Endothelial cell of umbilical vein (primary cell): ENCODE results near the gene TMEM250. TPM values are rescaled to one million over a fixed set of nuclear protein-coding genes. Genes with fewer than 3 reads are reported as not detected.

Source experiments
- BruUV-seq: library from RNA; stranded (reverse); fragments of 400-500 nt; replicated peaks from 2 replicates; lab custom pipeline; 2021; lab: Mats Ljungman, UMichigan
- CTCF ChIA-PET: fragments of 300-600, 350-600 bp; sonication (Branson Sonifier 250); formaldehyde crosslinking; loops from one replicate; lab custom pipeline; 2021; ENCODE audit warnings: antibody characterized with exemption, inconsistent platforms; lab: Charles Lee
- POLR2A ChIA-PET: fragments of 300-600, 350-600 bp; sonication (Branson Sonifier 250); formaldehyde crosslinking; loops from one replicate; lab custom pipeline; 2021; ENCODE audit warnings: antibody characterized with exemption, inconsistent platforms; lab: Charles Lee
- DNase-seq: peaks from one replicate; pipeline ENCODE4 v3.0.0-alpha.2; 2011; ENCODE audit warnings: low read depth, low spot score
- FAIRE-seq: peaks from 2 replicates; lab custom pipeline; 2011; peaks lifted over from hg19 to GRCh38; lab: Jason Lieb, UNC
- H2AFZ ChIP-seq: 2 replicates; pipeline ENCODE4 v1.6.0; 2012; ENCODE audit warnings: low read depth, low read length, control low read depth, inconsistent platforms
- H3K27ac ChIP-seq: 2 replicates; pipeline ENCODE4 v1.5.1; 2011; ENCODE audit warnings: low read depth, mild to moderate bottlenecking, control low read depth, low read length, moderate library complexity; ENCODE audit not compliant: insufficient read depth
- H3K27me3 ChIP-seq, 2 experiments: 2 replicates each; pipeline versions ENCODE4 v1.6.0 to v1.6.1; 2011; ENCODE audit warnings: low read length in 2 of 2, mixed read lengths in 1 of 2; ENCODE audit not compliant: control insufficient read depth in 2 of 2, insufficient read depth in 2 of 2
- H3K36me3 ChIP-seq, 2 experiments: 2 replicates in 1 of 2; 3 replicates in 1 of 2; pipeline ENCODE4 v1.5.1; 2011; ENCODE audit warnings: low read length in 2 of 2, mild to moderate bottlenecking in 1 of 2, moderate library complexity in 1 of 2; ENCODE audit not compliant: control insufficient read depth in 2 of 2, insufficient read depth in 2 of 2; ENCODE audit errors: extremely low read depth in 1 of 2
- H3K4me1 ChIP-seq: 3 replicates; pipeline ENCODE4 v1.5.1; 2011; ENCODE audit warnings: mild to moderate bottlenecking, low read length; ENCODE audit not compliant: control insufficient read depth, insufficient read depth; ENCODE audit errors: extremely low read depth
- H3K4me2 ChIP-seq: 2 replicates; pipeline ENCODE4 v1.6.1; 2011; ENCODE audit warnings: low read length, control low read depth, mixed read lengths; ENCODE audit not compliant: insufficient read depth
- H3K4me3 ChIP-seq, 3 experiments: fragments of 200-600 bp in 1 of 3; sonication (generic), shearing (Covaris generic) in 1 of 3; replicated peaks in 1 of 3; 2 replicates each; pipeline ENCODE4 v1.5.1; 2011 to 2016; ENCODE audit warnings: control low read depth in 3 of 3, low read length in 3 of 3, mild to moderate bottlenecking in 2 of 3, inconsistent platforms in 1 of 3, low read depth in 1 of 3, moderate library complexity in 1 of 3; ENCODE audit not compliant: insufficient read depth in 1 of 3
- H3K79me2 ChIP-seq: 2 replicates; pipeline ENCODE4 v1.6.0; 2012; ENCODE audit warnings: low read length, inconsistent platforms; ENCODE audit not compliant: control insufficient read depth, insufficient read depth
- H3K9ac ChIP-seq: replicated peaks from 2 replicates; pipeline ENCODE3; 2011; ENCODE audit warnings: low read length, control low read depth; ENCODE audit not compliant: insufficient read depth; ENCODE audit errors: extremely low read depth
- H3K9me1 ChIP-seq: replicated peaks from 3 replicates; pipeline ENCODE4 v1.6.0; 2011; ENCODE audit warnings: mild to moderate bottlenecking, low read length; ENCODE audit not compliant: control insufficient read depth, insufficient read depth; ENCODE audit errors: extremely low read depth
- H3K9me3 ChIP-seq: replicated peaks from 2 replicates; pipeline ENCODE4 v1.5.1; 2012; ENCODE audit warnings: low read length, inconsistent platforms; ENCODE audit not compliant: control insufficient read depth, insufficient read depth
- H4K20me1 ChIP-seq: replicated peaks from 2 replicates; pipeline ENCODE3; 2011; ENCODE audit warnings: mild to moderate bottlenecking, low read length; ENCODE audit not compliant: control insufficient read depth, insufficient read depth; ENCODE audit errors: extremely low read depth
- CTCF ChIP-seq, 2 donors: IDR thresholded peaks; 1 replicate in 1 of 2; 2 replicates in 1 of 2; pipeline ENCODE4 v1.5.1; 2011; ENCODE audit warnings: low read length in 2 of 2, mild to moderate bottlenecking in 2 of 2, moderate library complexity in 2 of 2, control low read depth in 1 of 2, inconsistent platforms in 1 of 2, low read depth in 1 of 2; ENCODE audit not compliant: insufficient read depth in 1 of 2; ENCODE audit errors: extremely low read depth in 1 of 2
- EZH2 ChIP-seq: IDR thresholded peaks from 2 replicates; pipeline ENCODE4 v1.6.1; 2012; ENCODE audit warnings: borderline replicate concordance, low read depth, mild to moderate bottlenecking, moderate library complexity, low read length, inconsistent platforms; ENCODE audit not compliant: severe bottlenecking
- GATA2 ChIP-seq: IDR thresholded peaks from 2 replicates; pipeline ENCODE4 v1.7.0; 2011; ENCODE audit warnings: low read depth, mild to moderate bottlenecking, moderate library complexity, mixed read lengths, low read length; ENCODE audit not compliant: insufficient read length, insufficient read depth
- JUN ChIP-seq: IDR thresholded peaks from 2 replicates; pipeline ENCODE4 v1.6.1; 2011; ENCODE audit warnings: borderline replicate concordance, low read depth; ENCODE audit not compliant: insufficient read length, insufficient read depth
- MYC ChIP-seq: IDR thresholded peaks from one replicate; pipeline ENCODE4 v1.6.1; 2011; ENCODE audit warnings: mild to moderate bottlenecking, low read depth, low read length
- POLR2A ChIP-seq: IDR thresholded peaks from 2 replicates; pipeline ENCODE4 v1.6.1; 2012; ENCODE audit warnings: low read depth, mild to moderate bottlenecking, control low read depth, low read length
- POLR2AphosphoS5 ChIP-seq: IDR thresholded peaks from 2 replicates; pipeline ENCODE4 v1.6.1; 2012; ENCODE audit warnings: low read depth, mild to moderate bottlenecking, control low read depth, low read length, moderate library complexity; ENCODE audit not compliant: insufficient read depth
- dilution Hi-C: fragments of 300-500 bp; cut with MboI; formaldehyde crosslinking; loops from one replicate; pipeline ENCODE4 v1.15.0; 2019; ENCODE audit warnings: low sequenced_read_pairs; ENCODE audit not compliant: extremely low pct_ligation_motif_present
- intact Hi-C: fragments of 100-400 bp; cut with micrococcal nuclease; formaldehyde crosslinking; loops from one replicate; pipeline ENCODE4 v1.10.0; 2022
- polyA plus RNA-seq, 4 experiments: library from polyadenylated mRNA; depleted of rRNA in 3 of 4; stranded (reverse) in 3 of 4; unstranded in 1 of 4; fragments of >200 nt; gene quantifications; 2 replicates each; pipeline versions ENCODE4 v1.2.1 to v1.2.3, GENCODE V29; 2011 to 2012; ENCODE audit warnings: missing spikeins in 1 of 4
- total RNA-seq: library from RNA; stranded (reverse); gene quantifications from 2 replicates; pipeline ENCODE4 v1.2.3, GENCODE V29; 2021

Gene TMEM250
- total and polyA plus RNA-seq, 2 donors (not counting 3 experiments of a cell fraction or from before 2014, with no cell fraction given): 24.9 to 49.9 TPM

- POLR2A ChIA-PET: no interaction called here
- FAIRE-seq: no peak
- no peak overlapping the region for H3K9ac ChIP-seq
Measured at GRCh38 chr9:136099542-136099941, 19.1 kb downstream of the TMEM250 start.

GRCh38 chr9:136098844-136099243, 19.8 kb downstream of the TMEM250 start:
- TF ChIP-seq JUN (no peak), POLR2AphosphoS5 (no peak), EZH2 (no peak), GATA2 (no peak), MYC (no peak), POLR2A (no peak)
- DNase-seq (no peak), FAIRE-seq (no peak)
- Histone ChIP-seq H2AFZ (no peak overlapping the region), H3K9me3 (no peaks in the 10 kb centered on the region), H3K9me1 (no peaks in the 10 kb centered on the region), H3K79me2 (peaks cover 8% of the 10 kb centered on the region), H3K9ac (no peak overlapping the region), H4K20me1 (no peaks in the 10 kb centered on the region), H3K36me3 (no peaks in the 10 kb centered on the region), H3K4me2 (no peak overlapping the region), H3K27me3 (no peaks in the 10 kb centered on the region), H3K27ac (no peak overlapping the region), H3K4me3 (no peak overlapping the region), H3K4me1 (peaks cover 6% of the 10 kb centered on the region)
- intact Hi-C loops (no loop called here), dilution Hi-C loops (no loop called here)
- ChIA-PET CTCF (interaction anchor here (1.1 kb wide), 1 partner anchor 24 kb away, joined by 4 read pairs; no protein-coding TSS in a partner anchor), POLR2A (no interaction called here)
- no TSS peak for BruUV-seq

More at GRCh38 chr9:136099542-136099941, 19.1 kb downstream of the TMEM250 start:
- Histone ChIP-seq H3K36me3 (no peaks in the 10 kb centered on the region), H3K4me2 (no peak overlapping the region), H3K9me3 (no peaks in the 10 kb centered on the region), H3K4me3 (no peak overlapping the region), H3K4me1 (peaks cover 2% of the 10 kb centered on the region), H3K79me2 (peaks cover under 1% of the 10 kb centered on the region), H3K27me3 (no peaks in the 10 kb centered on the region), H4K20me1 (no peaks in the 10 kb centered on the region), H3K27ac (no peak overlapping the region), H3K9me1 (no peaks in the 10 kb centered on the region), H2AFZ (no peak overlapping the region)
- intact Hi-C loops (no loop called here), dilution Hi-C loops (no loop called here)
- TF ChIP-seq POLR2AphosphoS5: no peak
- no peak for TF ChIP-seq MYC
- no peak for TF ChIP-seq CTCF (IDR thresholded peaks at IDR 0.05; ENCODE audit: extremely low read depth in 1 of 2, insufficient read depth in 1 of 2, low read depth in 1 of 2, low read length in 2 of 2)
- DNase-seq: no peak
- no TSS peak for BruUV-seq
- CTCF ChIA-PET: interaction anchor here (1.1 to 1.4 kb wide), 2 partner anchors 13 to 23 kb away, joined by 4 to 6 read pairs; no protein-coding TSS in a partner anchor
